SJCRH30 (cell line): ENCODE measurements around the gene FRAS1. TPM values are rescaled to one million over a fixed set of nuclear protein-coding genes. Genes with fewer than 3 reads are reported as not detected.
"Not testable (repeated sequence)": the region's sequence is repeated elsewhere in the genome, so short reads cannot be mapped to it uniquely, and the experiment has no call there.

Source experiments
- DNase-seq, 2 experiments: peaks; one replicate each; pipeline ENCODE4 v3.0.0-alpha.2; 2015 to 2020
- H3K27ac ChIP-seq: fragments of 250-450 bp; sonication (Bioruptor Pico); 2 replicates; pipeline ENCODE4 v1.5.1; 2020; ENCODE audit warnings: mild to moderate bottlenecking, moderate library complexity
- H3K27me3 ChIP-seq: fragments of 250-450 bp; sonication (Bioruptor Pico); 2 replicates; pipeline ENCODE4 v1.5.1; 2020; ENCODE audit warnings: mild to moderate bottlenecking, moderate library complexity
- H3K36me3 ChIP-seq: fragments of 250-450 bp; sonication (Bioruptor Pico); 2 replicates; pipeline ENCODE4 v1.5.1; 2020; ENCODE audit warnings: mild to moderate bottlenecking, moderate library complexity
- H3K4me1 ChIP-seq: fragments of 250-450 bp; sonication (Bioruptor Pico); 2 replicates; pipeline ENCODE4 v1.5.1; 2020; ENCODE audit warnings: mild to moderate bottlenecking, moderate library complexity
- H3K4me3 ChIP-seq: fragments of 250-450 bp; sonication (Bioruptor Pico); 2 replicates; pipeline ENCODE4 v1.5.1; 2020; ENCODE audit warnings: mild to moderate bottlenecking, moderate library complexity
- H3K9me3 ChIP-seq: fragments of 250-450 bp; sonication (Bioruptor Pico); replicated peaks from 2 replicates; pipeline ENCODE4 v1.5.1; 2020; ENCODE audit warnings: mild to moderate bottlenecking, moderate library complexity
- total RNA-seq: library from RNA; depleted of rRNA; stranded (reverse); fragments of >200 nt; shearing (Covaris generic); gene quantifications from 2 replicates; pipeline ENCODE4 v1.2.3, GENCODE V29; 2014

FRAS1 gene
- total RNA-seq, 1 experiment from 2014 or later = 32.8 TPM

GRCh38 chr4:78322032-78322431, 264.9 kb downstream of the FRAS1 start:
- no peak overlapping the region for H3K4me3 ChIP-seq
- peaks cover 13% of the 10 kb centered on the region; the same call in 1 of the 2 replicates for H3K36me3 ChIP-seq
- no peaks in the 10 kb centered on the region for H3K9me3 ChIP-seq
- peaks cover 6% of the 10 kb centered on the region; the same call in 1 of the 2 replicates for H3K4me1 ChIP-seq
- no peak for DNase-seq
- no peaks in the 10 kb centered on the region for H3K27me3 ChIP-seq
- no peak overlapping the region for H3K27ac ChIP-seq

DNA sequence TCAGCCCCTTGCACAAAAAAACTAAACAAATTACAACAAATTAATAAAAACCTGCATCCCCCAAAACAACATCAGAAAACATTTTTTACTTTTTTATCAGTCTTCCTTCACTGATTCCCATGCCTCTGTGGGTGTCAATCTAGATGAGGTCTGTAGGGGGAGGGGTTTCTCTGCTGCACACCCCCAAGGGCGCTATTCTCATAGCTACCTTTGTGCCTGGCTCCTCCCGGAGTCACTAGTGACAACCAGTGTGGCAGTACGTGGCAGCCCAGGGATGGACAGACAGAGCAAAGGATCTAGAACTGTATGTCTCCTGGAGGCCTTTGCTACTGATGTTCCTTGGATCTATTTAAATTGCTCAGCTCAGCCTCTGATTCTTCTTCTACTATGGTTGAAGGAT, 266.3 kb downstream of the FRAS1 start:
- H3K36me3 ChIP-seq = peaks cover 9% of the 10 kb centered on the region; the same call in 1 of the 2 replicates
- H3K4me1 ChIP-seq = peaks cover 6% of the 10 kb centered on the region; the same call in 1 of the 2 replicates
- no peaks in the 10 kb centered on the region for H3K9me3 ChIP-seq
- H3K4me3 ChIP-seq = no peak overlapping the region
- H3K27me3 ChIP-seq = no peaks in the 10 kb centered on the region
- DNase-seq = no peak
- no peak overlapping the region for H3K27ac ChIP-seq

GRCh38 chr4:78324625-78325024, 267.5 kb downstream of the FRAS1 start:
- Histone ChIP-seq H3K27ac (no peak overlapping the region), H3K36me3 (peaks cover 8% of the 10 kb centered on the region; the same call in 1 of the 2 replicates), H3K9me3 (no peaks in the 10 kb centered on the region), H3K4me3 (no peak overlapping the region), H3K27me3 (no peaks in the 10 kb centered on the region), H3K4me1 (peaks cover 6% of the 10 kb centered on the region; the same call in 1 of the 2 replicates)
- DNase-seq = no peak

DNA sequence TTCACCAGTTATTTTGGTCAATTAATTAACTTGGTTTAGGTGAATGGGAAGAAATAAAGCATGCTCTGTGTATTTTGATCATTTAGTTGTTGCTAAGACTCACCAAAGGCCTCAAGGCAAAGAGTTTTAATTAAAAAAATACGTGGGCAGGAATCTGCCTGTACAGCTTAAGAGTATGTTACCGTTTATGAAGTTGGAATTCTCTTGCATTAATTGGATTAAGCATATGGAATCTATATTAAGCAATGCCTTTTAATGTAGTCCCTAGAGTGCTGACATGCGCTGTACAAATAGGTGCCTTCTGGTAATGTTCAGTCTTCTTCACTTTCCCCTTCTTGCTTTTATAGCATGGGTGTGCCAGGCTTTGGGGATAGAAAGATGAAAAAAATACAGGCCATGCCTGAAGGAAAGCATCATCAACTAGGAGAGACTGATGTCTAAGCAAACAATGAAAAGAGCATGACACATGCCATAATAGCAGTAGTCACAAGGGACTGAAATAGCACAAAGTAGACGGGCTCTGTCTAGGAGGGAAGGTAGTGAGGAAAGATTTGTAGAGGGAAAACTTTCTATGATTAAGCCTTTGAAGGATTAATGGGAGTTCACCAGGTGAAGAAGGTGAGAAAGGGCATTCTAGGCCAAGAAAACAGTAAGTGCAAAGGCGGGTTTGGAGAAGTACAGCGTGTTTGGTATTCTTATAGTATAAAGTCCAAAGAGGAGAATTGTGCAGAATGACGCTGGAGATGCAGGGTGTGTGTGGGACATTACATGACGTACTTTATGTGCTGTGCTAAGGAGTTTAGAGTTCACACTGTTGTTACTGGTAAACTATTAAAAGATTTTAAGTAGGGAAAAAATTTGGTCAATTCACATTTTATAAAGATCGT, 268.4 kb downstream of the FRAS1 start:
- H3K4me1 ChIP-seq = peaks cover 1% of the 10 kb centered on the region; the same call in 1 of the 2 replicates
- H3K36me3 ChIP-seq = peaks cover 4% of the 10 kb centered on the region; the same call in 1 of the 2 replicates
- H3K27me3 ChIP-seq = no peaks in the 10 kb centered on the region
- no peak for DNase-seq
- no peak overlapping the region for H3K4me3 ChIP-seq
- H3K9me3 ChIP-seq = no peaks in the 10 kb centered on the region
- H3K27ac ChIP-seq = no peak overlapping the region

DNA sequence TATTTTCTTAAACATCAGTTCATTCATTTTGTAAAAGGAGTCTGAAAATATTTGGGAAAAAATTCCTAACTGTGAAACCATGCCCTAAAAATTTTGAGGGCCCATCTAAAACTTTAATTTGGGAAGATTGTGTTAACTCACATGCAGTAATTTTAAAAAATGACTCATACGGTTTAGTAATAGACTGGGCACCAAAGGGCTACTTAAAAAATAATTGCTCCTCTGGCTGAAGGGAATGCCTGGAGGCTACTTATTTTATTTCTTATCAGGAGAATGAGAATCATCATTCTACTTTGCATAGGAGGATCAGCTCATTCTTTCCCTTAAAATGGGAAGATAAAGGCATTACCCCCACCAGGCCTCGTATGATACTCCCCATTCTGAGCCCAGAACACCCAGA, 271.5 kb downstream of the FRAS1 start:
- not testable (repeated sequence) for H3K27me3 ChIP-seq, H3K9me3 ChIP-seq, H3K36me3 ChIP-seq, H3K4me3 ChIP-seq, H3K4me1 ChIP-seq, DNase-seq, H3K27ac ChIP-seq

- no peaks in the 10 kb centered on the region for H3K4me1 ChIP-seq
- DNase-seq = no peak
- no peaks in the 10 kb centered on the region for H3K27me3 ChIP-seq
- no peaks in the 10 kb centered on the region for H3K9me3 ChIP-seq
- H3K27ac ChIP-seq = no peak overlapping the region
- H3K36me3 ChIP-seq = 0 out of 2 replicates have a peak, but pooled peaks cover 2% of the 10 kb centered on the region
- H3K4me3 ChIP-seq = no peak overlapping the region
These were observed 274.1 kb downstream of the FRAS1 start for GRCh38 chr4:78331186-78331585.

GRCh38 chr4:78331965-78332364, 274.8 kb downstream of the FRAS1 start:
- H3K27me3 ChIP-seq = no peaks in the 10 kb centered on the region
- no peak for DNase-seq
- H3K9me3 ChIP-seq = no peaks in the 10 kb centered on the region
- H3K36me3 ChIP-seq = 0 out of 2 replicates have a peak, but pooled peaks cover 2% of the 10 kb centered on the region
- no peak overlapping the region for H3K4me3 ChIP-seq
- no peak overlapping the region for H3K27ac ChIP-seq
- peaks cover 4% of the 10 kb centered on the region; the same call in 1 of the 2 replicates for H3K4me1 ChIP-seq

DNA sequence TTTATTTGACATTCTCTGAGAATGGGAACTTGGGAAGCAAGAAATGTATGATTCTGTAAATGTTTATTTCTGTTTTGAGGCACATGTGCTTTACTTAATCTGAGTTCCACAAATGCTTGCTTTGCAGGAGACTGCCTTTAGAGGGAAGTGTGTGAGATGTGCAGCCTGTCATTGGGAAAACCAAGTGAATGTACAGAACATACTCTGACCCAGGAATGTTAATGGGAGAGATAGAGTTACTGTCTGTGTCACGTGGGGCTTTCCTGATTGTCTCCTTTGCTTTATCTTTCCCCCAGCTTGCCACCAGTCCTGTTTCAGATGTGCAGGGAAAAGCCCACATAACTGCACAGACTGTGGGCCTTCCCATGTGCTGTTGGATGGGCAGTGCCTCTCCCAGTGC, 275.9 kb downstream of the FRAS1 start:
- Histone ChIP-seq H3K27me3 (no peaks in the 10 kb centered on the region), H3K9me3 (no peaks in the 10 kb centered on the region), H3K4me1 (peaks cover 14% of the 10 kb centered on the region), H3K4me3 (no peak overlapping the region), H3K36me3 (no peaks in the 10 kb centered on the region), H3K27ac (no peak overlapping the region)
- no peak for DNase-seq

GRCh38 chr4:78336093-78336943, 279.2 kb downstream of the FRAS1 start:
- H3K27me3 ChIP-seq = no peaks in the 10 kb centered on the region
- H3K36me3 ChIP-seq = peaks cover 18% of the 10 kb centered on the region
- DNase-seq = peak in 1 of 2 experiments; percentile 48
- H3K4me3 ChIP-seq = no peak overlapping the region
- peaks cover 17% of the 10 kb centered on the region for H3K4me1 ChIP-seq
- H3K27ac ChIP-seq = no peak overlapping the region
- no peaks in the 10 kb centered on the region for H3K9me3 ChIP-seq

- peaks cover 18% of the 10 kb centered on the region for H3K36me3 ChIP-seq
- H3K9me3 ChIP-seq = no peaks in the 10 kb centered on the region
- peak; percentile 69 to 87 for DNase-seq
- H3K4me3 ChIP-seq = no peak overlapping the region
- peaks cover 17% of the 10 kb centered on the region for H3K4me1 ChIP-seq
- no peaks in the 10 kb centered on the region for H3K27me3 ChIP-seq
- peak overlapping the region; percentile 32 for H3K27ac ChIP-seq
These were observed 280.3 kb downstream of the FRAS1 start for GRCh38 chr4:78337244-78338020.

DNA sequence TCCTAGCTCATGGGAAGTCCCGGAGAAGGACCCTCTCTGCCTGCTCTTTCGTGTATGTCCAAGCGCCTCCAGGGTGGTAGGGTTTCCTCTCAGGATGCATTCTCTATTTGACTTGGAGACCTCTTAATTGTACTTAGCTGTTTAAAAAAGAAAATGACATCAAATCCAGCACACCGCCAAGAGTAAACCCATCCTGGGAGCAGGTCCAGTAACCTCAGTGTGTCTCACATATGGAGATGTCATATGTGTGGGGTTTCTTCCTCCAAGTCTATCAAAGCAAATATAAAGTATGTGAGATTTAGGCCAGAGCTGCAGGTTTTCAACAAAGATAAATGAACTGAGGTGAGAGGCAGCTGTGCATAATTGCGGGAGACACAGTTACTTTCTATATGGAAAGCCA, 285.0 kb downstream of the FRAS1 start:
- no peak overlapping the region for H3K4me3 ChIP-seq
- DNase-seq = no peak
- H3K36me3 ChIP-seq = peaks cover 35% of the 10 kb centered on the region
- peaks cover 12% of the 10 kb centered on the region for H3K4me1 ChIP-seq
- H3K27me3 ChIP-seq = no peaks in the 10 kb centered on the region
- H3K9me3 ChIP-seq = 0 out of 2 replicates have a peak, but pooled peaks cover 9% of the 10 kb centered on the region
- no peak overlapping the region for H3K27ac ChIP-seq

DNA sequence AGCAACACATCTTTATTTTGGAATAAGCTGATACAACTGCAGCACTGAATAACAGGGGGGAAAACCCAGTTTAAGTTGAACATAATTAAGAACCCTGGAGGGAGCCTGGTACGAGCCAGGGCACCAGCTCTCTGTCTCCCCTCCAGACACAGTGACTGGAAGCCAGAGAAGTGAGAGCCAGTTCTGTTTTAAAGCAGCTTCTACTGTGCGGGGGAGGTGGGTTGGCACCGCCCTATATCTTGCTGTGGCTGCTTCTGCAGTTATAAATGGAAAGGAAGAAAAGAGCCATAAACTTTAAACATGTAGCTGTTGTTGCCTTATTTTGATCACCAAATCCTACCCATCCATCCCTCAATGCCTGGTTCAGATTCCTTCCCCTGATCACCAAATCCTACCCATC, 286.6 kb downstream of the FRAS1 start:
- H3K27ac ChIP-seq = no peak overlapping the region
- no peak for DNase-seq
- no peaks in the 10 kb centered on the region for H3K4me1 ChIP-seq
- no peaks in the 10 kb centered on the region for H3K27me3 ChIP-seq
- no peak overlapping the region for H3K4me3 ChIP-seq
- H3K9me3 ChIP-seq = 0 out of 2 replicates have a peak, but pooled peaks cover 10% of the 10 kb centered on the region
- H3K36me3 ChIP-seq = peaks cover 35% of the 10 kb centered on the region

GRCh38 chr4:78345237-78345636, 288.1 kb downstream of the FRAS1 start:
- Histone ChIP-seq H3K4me3 (no peak overlapping the region), H3K9me3 (0 out of 2 replicates have a peak, but pooled peaks cover 10% of the 10 kb centered on the region), H3K27me3 (no peaks in the 10 kb centered on the region), H3K27ac (no peak overlapping the region), H3K4me1 (no peaks in the 10 kb centered on the region), H3K36me3 (peaks cover 26% of the 10 kb centered on the region)
- peak in 1 of 2 experiments; percentile 27 for DNase-seq

- no peaks in the 10 kb centered on the region for H3K27me3 ChIP-seq
- DNase-seq = no peak
- H3K4me1 ChIP-seq = no peaks in the 10 kb centered on the region
- H3K27ac ChIP-seq = no peak overlapping the region
- peaks cover 18% of the 10 kb centered on the region for H3K36me3 ChIP-seq
- H3K4me3 ChIP-seq = no peak overlapping the region
- H3K9me3 ChIP-seq = 0 out of 2 replicates have a peak, but pooled peaks cover 10% of the 10 kb centered on the region
These were observed 289.1 kb downstream of the FRAS1 start for GRCh38 chr4:78346222-78346621.
